ENCODE measurements around the gene TMEM120B.
"Not testable (repeated sequence)": the region's sequence is repeated elsewhere in the genome, so short reads cannot be mapped to it uniquely, and the experiment has no call there.

The TMEM120B gene

DNA sequence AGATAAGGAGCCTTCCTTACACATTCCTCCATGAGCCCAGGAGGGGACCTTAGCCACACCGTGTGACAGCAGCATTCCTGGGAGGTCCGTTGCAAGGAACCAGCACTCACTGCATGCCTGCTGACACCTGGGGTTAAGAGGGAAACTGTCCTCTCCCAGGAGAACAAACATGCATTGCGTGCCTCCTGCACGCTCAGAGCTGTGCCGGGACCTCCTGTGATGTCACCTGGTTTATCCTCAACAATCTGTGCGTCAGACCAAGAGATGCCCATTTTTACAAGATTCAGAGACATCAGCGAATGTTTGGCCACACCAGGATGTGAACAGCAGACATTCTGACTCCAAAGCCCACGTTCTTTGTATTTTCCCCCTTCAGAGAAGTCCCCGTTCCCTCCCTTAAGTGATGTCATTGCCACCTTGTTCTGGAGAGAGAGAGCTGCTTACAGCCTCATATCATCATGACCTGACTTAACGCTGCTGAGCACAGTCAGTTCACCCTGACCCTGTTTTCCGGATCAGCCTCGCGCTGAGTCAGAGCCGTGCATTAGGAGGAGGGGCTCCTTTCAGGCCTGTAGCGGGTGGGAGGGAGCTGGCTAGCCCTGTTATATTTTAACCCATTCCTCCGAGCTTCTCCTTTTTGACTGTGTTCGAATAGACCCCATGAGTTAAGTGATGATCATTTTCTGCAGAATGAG, 36.2 kb downstream of the TMEM120B start:
- DNase-seq, result peak; percentile 84

DNA sequence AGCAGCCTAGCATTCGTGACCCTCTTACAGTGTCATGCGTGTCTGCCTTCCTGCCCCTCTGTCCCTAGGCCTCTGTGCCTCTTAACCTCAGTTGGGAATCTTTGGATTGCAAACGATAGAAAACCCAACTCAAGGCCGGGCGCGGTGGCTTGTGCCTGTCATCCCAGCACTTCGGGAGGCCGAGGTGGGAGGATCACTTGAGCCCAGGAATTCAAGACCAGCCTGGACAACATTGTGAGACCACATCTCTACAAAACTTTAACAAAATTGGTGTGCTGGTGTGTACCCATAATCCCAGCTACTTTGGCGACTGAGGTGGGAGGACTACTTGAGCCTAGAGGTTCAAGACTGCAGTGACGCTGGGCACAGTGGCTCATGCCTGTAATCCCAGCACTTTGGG, 36.7 kb downstream of the TMEM120B start:
- DNase-seq, result no peak

DNA sequence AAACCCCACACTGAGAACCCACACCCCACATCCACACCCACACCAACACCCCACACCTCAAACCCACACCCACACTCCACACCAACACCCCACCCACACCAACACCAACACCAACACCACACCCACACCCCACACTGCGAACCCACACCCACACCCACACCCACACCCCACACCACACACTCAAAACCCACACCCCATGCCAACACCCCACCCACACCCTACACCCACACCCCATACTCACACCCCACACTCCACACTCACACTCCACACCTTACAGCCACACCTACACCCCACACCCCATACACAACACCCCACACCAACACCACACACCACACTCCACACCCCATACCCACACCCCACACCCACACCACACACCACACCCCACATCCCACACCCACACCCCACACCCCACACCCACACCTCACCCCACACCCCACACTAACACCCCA, 38.0 kb downstream of the TMEM120B start:
- DNase-seq, result no peak

DNA sequence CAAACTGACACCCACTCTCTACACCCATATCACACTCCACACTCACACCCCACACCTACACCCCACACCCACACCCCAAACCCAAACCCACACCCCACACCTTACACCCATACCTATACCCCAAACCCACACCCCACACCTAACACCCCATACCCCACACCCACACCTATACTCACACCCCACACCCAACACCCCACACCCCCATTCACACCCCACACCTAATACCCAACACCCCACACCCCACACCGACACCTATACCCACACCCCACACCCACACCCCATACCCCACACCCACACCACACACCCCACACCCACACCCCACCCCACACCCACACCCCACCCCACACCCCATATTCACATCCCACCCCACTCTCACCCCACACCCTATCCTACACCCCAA, 38.5 kb downstream of the TMEM120B start:
- no peak for DNase-seq

DNA sequence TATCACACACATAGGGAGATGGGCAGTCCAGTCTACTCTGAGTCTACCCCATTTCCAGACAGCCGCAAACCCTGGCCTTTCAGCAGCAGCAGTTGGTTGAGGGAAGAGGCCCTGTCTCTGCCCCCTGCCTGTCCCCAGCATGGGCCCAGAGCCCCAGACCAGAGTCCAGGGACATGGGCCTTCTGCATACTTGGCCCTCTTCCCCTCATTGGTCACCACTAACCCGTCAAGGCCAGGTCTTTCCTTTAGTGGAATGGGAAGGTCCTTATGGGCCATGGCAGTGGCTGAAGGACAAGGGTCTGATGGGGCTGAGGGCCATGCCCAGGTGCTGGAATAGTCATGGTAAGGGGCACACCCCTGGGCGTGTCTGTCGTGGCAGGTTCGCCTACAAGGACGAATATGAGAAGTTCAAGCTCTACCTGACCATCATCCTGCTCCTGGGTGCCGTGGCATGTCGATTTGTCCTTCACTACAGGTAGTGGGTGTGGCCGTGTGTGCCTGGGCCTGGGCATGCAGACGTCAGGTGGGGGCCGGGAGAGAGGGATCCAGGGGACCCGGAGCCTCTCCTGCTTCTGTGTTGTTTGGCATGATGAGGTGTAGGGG, 39.3 kb downstream of the TMEM120B start:
- DNase-seq, result no peak

DNA sequence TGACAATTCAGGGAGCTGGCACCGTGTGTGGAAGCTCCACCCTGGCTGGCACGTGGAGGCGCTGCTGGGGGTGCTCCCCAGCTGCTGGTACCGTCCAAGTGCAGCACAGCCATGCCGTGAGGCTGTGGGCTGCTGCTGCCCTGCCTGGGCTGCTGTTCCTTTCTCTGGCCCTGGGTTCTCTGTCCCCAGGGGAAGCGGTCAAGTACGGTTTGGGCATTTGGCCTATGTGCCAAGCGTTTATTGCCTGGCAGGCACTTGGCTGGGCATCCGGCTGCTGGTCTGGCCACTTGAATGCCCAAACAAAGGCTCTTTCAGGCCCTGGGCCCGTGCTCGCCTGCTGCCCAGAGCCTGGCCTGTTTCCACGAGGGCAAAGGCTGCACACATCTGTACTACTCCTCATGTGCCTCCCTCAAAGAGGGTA, 41.3 kb downstream of the TMEM120B start:
- no peak for DNase-seq

DNA sequence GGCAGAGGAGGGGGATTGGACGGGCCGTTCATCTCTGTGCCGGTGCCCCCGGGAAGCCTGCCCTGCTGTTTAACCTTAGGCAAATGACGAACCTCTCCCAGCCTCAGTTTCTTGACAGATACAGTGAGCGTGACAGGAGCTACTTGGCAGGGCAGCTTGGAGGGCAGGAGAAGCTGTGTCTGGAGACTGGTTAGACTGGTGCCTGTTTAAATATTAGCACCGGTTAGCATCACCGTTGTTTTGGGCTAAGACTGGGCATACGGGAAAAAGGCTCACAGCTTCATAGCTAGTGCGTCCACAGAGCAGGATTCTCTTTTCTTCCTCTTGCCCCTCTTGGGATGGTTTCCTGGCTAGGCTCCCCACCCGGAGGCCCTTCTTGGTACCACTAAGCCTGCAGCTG, 42.3 kb downstream of the TMEM120B start:
- no peak for DNase-seq

DNA sequence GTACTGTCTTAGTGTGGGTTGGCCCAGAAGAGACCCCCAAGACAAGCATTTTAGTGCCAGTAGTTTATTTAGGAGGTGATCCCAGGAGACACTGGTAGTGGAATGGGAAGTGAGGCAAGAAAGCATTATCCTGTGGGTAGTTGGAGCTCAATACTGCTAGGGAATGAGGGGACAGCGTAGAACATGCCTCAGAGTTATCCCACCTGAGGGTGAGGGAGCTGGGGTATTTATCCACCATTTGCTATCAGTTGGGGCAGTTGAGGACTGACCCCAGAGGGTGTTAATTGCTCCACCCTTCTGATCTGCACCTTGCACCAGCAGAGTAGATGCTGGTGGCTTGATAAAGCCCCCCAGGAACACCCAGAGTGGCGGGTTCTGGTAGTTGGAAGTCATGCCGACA, 43.0 kb downstream of the TMEM120B start:
- DNase-seq, result no peak

DNA sequence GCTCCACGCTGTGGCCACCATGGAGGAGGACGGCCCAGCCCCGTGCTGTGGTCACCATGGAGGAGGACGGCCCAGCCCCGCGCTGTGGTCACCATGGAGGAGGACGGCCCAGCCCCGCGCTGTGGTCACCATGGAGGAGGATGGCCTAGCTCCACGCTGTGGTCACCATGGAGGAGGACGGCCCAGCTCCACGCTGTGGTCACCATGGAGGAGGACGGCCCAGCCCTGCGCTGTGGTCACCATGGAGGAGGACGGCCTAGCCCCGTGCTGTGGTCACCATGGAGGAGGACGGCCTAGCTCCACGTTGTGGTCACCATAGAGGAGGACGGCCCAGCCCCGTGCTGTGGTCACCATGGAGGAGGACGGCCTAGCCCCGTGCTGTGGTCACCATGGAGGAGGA, 46.0 kb downstream of the TMEM120B start:
- not testable (repeated sequence) for DNase-seq

DNA sequence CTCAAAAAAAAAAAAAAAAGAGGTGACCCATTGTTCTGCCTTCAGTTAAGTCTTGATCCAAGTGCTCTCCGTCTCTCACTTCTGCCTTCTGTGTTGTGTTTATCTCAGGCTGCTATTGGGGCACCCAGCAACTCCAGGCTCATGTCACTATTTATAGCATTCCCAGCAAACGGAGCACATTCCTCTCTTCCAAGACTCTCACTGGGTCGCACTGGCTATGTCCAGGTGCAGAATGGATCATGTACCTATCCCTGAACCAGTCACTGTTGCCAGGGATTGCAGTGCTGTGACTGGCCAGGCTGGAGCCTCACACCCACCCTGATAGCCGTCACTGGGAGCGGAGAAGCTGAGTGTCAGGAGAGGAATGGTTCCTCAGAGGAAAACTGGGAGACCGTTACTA, 49.7 kb downstream of the TMEM120B start:
- no peak for DNase-seq

DNA sequence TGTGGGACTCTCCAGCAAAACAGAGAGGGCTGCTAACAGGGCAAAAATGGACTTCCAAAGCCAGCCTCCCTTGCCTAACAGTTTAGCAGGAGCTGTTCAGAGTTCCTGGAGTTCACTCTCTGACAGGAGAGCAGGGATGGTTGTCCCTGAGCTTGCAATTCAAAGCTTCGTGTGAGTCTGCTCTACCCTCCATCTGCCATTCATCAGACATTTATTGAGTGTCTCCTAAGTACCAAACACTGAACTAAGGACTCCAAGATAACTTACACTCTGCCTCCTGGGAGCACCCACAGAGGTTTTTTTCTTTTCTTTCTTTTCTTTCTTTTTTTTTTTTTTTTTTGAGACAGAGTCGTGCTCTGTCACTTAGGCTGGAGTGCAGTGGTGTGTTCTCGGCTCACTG, 52.3 kb downstream of the TMEM120B start:
- DNase-seq, result no peak

DNA sequence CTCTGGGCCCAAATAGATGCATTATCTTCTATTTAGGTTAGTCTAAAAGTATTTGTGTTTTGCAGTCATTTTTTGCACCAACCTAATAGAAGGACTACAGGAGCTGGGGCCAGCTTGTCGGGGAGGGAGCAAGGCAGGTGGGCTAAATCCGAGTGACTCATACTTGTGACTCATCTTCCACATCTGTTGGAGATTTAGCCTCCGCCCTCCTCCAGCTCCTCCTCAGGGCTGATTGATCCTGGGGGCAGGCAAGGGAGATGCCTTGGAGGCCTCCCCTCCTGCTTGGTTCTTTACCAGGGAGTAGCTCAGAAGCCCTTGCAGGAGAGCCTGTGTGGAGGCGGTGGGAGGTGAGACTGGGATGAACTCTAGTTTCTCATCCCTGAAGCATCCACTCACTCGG, 53.0 kb downstream of the TMEM120B start:
- no peak for DNase-seq

DNA sequence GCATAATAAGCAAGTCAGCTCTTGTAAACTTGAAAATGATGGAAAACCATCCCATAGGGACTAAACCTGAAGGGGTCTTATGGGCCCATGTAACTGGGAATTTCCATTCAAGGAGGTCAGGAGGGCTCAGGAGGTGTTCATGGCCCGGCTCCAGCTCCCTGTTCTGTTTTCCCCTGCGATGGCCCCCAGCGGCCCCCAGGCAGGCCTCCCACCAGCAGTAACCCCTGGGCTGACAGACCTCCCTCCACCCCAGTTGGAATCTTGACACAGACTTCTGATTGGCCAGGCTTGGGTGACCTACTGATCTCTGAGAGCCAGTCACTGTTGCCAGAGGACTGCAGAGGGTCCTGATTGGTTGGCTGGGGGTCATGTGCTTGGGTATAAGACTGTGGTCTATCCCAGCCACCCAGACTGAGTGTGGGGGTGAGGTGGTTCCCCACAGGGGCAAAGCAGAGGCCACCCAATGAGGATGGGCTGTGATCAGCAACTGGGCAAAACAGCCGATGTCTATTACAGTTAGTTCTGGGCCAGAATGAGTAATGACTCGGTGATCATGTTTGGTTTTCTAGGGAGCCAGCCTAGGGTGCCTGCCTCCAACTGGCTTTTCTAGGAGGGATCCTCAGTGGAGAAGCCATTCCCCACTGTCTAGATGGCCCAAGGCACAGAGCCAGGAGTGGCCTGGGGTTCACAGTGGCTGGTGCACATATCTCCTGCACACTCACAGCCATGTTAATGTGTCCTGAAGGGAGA, 53.9 kb downstream of the TMEM120B start:
- no peak for DNase-seq

DNA sequence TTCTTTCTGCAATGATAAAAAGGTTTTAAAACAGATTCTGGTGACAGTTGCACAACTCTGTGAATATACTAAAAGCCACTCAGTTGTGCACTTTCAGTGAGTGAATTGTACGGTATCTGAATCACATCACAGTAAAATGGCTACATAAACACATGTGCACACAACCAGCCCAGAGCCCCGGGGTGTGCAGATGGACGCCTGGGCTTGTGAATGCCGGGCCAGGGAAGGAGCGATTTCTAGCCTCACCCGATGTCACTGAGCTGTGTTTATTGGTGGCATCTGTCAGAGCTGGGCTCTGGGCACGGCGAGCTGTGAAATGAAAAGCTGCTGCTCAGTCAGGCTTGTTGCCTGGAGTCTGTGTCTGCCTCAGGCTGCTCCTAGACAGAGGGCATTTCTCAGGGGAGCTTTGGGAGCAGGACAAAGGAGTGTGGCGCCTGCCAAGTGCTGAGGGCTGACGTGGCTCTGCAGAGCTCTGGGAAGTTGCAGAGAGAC, 55.0 kb downstream of the TMEM120B start:
- DNase-seq, result no peak

DNA sequence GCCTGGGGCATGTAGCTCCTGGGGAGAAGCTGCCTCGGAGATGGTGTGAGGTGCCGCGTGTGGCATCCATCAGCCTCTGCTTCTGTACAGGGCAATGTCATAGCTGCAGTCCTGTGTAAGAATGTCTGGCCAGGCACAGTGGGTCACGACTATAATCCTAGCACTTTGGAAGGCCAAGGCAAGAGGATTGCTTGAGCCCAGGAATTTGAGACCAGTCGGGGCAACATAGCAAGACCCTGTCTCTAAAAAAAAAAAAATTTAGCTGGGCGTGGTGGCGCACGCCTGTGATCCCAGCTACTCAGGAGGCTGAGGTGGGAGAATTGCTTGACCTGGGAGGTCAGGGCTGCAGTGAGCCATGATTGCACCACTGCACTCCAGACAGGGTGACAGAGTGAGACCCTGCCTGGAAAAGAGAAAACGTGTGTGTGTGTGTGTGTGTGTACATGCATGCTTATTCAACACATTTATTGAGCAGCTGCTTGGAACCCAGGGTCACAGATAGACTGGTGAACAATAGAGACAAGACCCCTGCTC, 56.8 kb downstream of the TMEM120B start:
- DNase-seq, result no peak

DNA sequence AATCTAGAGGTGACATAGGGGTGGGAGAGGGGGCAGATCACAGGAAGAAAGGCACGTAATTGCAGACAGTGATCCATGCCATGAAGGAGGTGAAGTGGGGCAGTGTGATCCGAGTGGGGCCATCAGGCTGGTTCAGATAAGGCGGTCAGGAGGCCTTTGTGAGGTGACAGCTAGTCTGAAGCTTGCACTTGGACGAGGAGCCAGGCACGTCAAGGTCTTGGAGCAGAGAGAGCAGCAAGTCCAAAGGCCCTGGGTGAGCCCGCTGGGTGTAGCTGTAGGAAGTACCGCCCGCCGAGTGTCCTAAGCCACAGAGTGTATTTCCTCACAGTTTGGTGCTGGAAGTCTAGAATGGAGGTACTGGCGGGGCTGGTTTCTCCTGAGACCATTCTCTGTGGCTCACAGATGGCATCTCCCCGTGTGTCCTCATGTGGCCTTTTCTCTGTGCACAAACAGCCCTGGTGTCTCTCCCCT, 57.3 kb downstream of the TMEM120B start:
- peak; percentile 83 for DNase-seq

DNA sequence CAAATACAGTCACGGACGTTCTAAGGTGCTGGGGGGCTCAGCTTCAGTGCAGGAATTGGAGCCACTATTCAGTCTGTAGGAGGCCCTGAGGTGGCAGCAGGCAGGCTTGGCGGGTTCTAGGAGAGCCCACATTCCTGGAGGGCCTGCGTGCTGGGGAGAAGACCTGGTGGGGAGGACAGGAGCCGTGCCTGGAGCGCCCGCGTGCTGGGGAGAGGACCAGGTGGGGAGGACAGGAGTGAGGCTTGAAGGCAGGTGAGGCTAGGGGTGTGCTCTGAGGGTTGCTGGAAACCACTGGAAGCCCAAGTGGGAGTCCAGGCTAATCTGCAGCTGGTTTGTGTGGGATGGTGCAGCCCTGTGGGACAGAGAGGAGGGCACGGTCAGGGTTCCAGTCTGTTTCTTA, 57.8 kb downstream of the TMEM120B start:
- DNase-seq, result no peak

DNA sequence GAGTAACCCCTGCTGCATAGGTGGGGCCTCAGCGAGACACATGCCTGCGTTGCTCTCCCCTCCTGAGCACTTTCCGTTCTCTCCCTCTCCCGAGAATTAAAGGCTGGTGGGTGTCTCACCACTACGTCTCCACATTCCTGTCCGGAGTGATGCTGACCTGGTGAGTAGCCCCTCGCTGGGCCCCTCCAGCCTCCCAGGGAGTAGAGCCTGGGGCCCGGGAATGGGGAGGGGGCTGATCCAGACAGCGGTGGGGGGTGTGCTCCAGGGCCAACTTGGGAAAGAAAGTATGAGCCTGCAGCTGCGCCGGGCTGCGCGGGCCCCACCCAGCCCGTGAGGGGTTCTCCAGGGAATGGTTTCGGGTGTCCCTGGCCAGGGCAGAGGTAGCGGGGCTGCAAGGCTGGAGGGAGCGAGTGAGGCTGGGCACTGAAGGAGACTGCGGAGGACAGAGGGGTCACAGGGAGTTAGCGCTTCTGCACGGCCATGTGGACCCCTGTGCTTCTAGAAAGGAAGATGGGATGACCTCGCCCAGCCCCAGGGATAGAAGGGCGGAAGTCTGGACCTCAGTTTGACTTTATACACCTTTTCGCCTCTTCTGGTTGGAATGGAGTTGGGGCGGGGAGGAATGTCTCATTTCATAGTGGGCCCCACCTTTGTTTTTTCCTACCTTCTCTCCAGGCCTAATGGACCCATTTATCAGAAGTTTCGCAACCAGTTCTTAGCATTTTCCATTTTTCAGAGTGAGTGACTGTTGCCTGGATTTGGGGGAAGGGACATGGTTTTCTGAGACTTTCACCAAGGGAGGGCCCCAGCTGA, 58.5 kb downstream of the TMEM120B start:
- no peak for DNase-seq

DNA sequence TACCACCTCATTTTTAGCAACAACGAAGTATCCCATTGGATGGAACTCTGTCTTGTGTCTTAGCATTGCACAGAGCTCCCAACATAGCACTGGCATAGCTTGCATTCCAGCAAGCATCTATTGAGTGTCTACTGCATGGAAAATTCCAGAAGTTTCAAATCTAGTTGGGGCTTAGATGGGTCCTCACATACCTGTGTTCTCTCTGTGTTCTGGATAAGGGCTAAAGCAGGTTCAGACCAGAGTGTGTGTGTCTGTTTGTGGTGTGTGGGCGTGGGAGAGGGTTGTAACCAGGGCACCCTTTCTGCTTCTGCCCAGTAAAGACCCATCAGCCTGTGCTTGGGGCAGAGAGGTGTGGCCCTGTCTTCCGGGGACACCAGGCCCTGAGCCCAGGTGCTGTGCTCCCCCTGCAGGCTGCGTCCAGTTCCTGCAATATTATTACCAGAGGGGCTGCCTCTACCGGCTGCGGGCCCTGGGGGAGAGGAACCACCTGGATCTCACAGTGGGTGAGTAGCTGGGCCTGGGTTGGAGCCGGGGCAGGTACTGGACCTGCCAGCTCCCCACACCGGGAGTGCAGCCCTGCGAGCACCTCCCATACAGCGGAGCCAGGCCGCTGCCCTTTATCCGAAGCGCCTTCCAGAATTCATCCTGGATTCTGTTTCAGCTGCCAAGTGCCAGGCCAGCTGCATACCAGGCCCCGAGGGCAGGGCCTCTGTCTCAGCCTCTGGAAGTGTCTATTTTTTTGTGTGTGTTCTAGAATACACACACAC, 60.6 kb downstream of the TMEM120B start:
- DNase-seq, result peak; percentile 92

DNA sequence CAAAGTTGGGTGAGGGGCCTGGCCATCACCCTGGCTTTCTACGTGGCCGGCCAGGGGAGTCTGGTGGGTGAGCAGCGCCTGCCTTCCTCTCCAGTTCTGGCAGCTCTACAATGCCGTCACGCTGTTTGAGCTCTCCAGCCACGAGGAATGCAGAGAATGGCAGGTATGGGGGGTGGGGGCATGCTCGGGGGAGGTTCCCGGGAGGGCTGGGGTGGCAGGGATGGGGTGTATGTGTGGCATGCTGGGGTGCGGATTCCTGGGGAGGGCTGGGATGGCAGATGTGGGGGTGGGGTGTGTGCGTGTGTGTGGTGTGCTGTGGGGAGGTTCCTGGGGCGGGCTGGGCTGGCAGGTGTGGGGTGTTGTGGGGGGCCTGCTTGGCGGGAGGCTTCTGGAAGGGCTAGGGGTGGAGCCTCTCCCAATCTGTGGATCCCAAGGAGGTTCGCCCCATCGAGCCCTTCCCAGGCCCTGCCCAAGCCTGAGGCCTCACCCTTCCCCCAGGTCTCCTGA, 62.5 kb downstream of the TMEM120B start:
- no peak for DNase-seq

DNA sequence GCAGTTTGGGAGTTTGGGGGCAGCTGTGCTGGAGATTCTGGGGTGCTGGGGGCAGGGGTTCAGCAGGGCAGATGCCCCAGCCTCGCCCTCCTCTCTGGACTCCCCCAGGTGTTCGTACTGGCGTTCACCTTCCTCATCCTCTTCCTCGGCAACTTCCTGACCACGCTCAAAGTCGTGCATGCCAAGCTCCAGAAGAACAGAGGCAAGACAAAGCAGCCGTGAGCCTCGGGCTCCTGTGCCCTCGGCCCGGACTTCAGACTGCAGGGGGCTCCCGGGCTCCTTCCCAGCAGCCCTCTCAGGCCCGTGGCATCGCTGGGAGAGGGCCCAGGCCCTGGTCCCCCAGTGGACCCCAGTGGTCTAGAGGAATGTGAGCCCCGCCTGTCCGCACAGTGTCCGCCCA, 62.9 kb downstream of the TMEM120B start:
- no peak for DNase-seq
